Measurements from ENCODE around the gene RETN. TPM values are rescaled to one million over a fixed set of nuclear protein-coding genes. Genes with fewer than 3 reads are reported as not detected.

RETN gene
- total RNA-seq, 2 donors from 2014 or later: not detected

GRCh38 chr19:7636317-7636690, 32.5 kb upstream of the RETN start:
- no peaks in the 10 kb centered on the region for H3K9me3 ChIP-seq
- no peaks in the 10 kb centered on the region for H3K27me3 ChIP-seq (replicated peaks; ENCODE audit: insufficient read depth)
- no peak for TF ChIP-seq CTCF (IDR thresholded peaks at IDR 0.05)
- no peak overlapping the region for H3K27ac ChIP-seq
- peak overlapping the region; percentile 65 for H3K4me3 ChIP-seq
- no peaks in the 10 kb centered on the region for H3K36me3 ChIP-seq
- ATAC-seq (ENCODE audit: insufficient number of reproducible peaks, low FRiP score, low read depth) (no peak), DNase-seq (ENCODE audit: low spot score) (no peak)
- no peaks in the 10 kb centered on the region for H3K4me1 ChIP-seq (ENCODE audit: control insufficient read depth in 1 of 2, low read depth in 2 of 2)

GRCh38 chr19:7636691-7637373, 32.0 kb upstream of the RETN start, which contains the start of gene STXBP2:
Gene STXBP2, plus strand, starts transcription at chr19:7637110. Its CDS starts 40 bp downstream, at chr19:7637150.
- ATAC-seq (ENCODE audit: insufficient number of reproducible peaks, low FRiP score, low read depth): no peak
- Histone ChIP-seq H3K27ac (peak within 1 kb of the TSS in 1 of 2 donors; percentile 8), H3K4me1 (ENCODE audit: control insufficient read depth in 1 of 2, low read depth in 2 of 2) (no peaks in the 10 kb centered on the region), H3K36me3 (no peaks in the 10 kb centered on the region), H3K9me3 (no peaks in the 10 kb centered on the region), H3K4me3 (peak within 1 kb of the TSS; percentile 65), H3K27me3 (replicated peaks; ENCODE audit: insufficient read depth) (no peaks in the 10 kb centered on the region)
- DNase-seq (ENCODE audit: low spot score): no peak
- no peak for TF ChIP-seq CTCF (IDR thresholded peaks at IDR 0.05)

GRCh38 chr19:7637374-7638256, 31.2 kb upstream of the RETN start:
- Histone ChIP-seq H3K27me3 (replicated peaks; ENCODE audit: insufficient read depth) (no peaks in the 10 kb centered on the region), H3K27ac (peak overlapping the region in 1 of 2 donors; percentile 8), H3K9me3 (no peaks in the 10 kb centered on the region), H3K4me1 (ENCODE audit: control insufficient read depth in 1 of 2, low read depth in 2 of 2) (no peaks in the 10 kb centered on the region), H3K4me3 (peak overlapping the region; percentile 65), H3K36me3 (no peaks in the 10 kb centered on the region)
- DNase-seq (ENCODE audit: low spot score) (no peak), ATAC-seq (ENCODE audit: insufficient number of reproducible peaks, low FRiP score, low read depth) (no peak)
- no peak for TF ChIP-seq CTCF (IDR thresholded peaks at IDR 0.05)

GRCh38 chr19:7638802-7639465, 29.9 kb upstream of the RETN start:
- ATAC-seq (ENCODE audit: insufficient number of reproducible peaks, low FRiP score, low read depth): no peak
- Histone ChIP-seq H3K4me1 (ENCODE audit: control insufficient read depth in 1 of 2, low read depth in 2 of 2) (no peaks in the 10 kb centered on the region), H3K27me3 (replicated peaks; ENCODE audit: insufficient read depth) (no peaks in the 10 kb centered on the region), H3K36me3 (no peaks in the 10 kb centered on the region), H3K4me3 (no peak overlapping the region), H3K27ac (no peak overlapping the region), H3K9me3 (no peaks in the 10 kb centered on the region)
- DNase-seq (ENCODE audit: low spot score): no peak
- TF ChIP-seq CTCF (IDR thresholded peaks at IDR 0.05): no peak

GRCh38 chr19:7639863-7640348, 28.9 kb upstream of the RETN start:
- Histone ChIP-seq H3K4me3 (no peak overlapping the region), H3K27me3 (replicated peaks; ENCODE audit: insufficient read depth) (no peaks in the 10 kb centered on the region), H3K9me3 (no peaks in the 10 kb centered on the region), H3K27ac (no peak overlapping the region), H3K36me3 (no peaks in the 10 kb centered on the region), H3K4me1 (ENCODE audit: control insufficient read depth in 1 of 2, low read depth in 2 of 2) (no peaks in the 10 kb centered on the region)
- no peak for TF ChIP-seq CTCF (IDR thresholded peaks at IDR 0.05)
- ATAC-seq (ENCODE audit: insufficient number of reproducible peaks, low FRiP score, low read depth) (no peak), DNase-seq (ENCODE audit: low spot score) (no peak)
